Activated CD8-positive, alpha-beta memory T cell treated with anti-CD3 and anti-CD28 coated beads, Interleukin-2, amount 10 ng/mL, durations not matched to agents 7 days and 5 days (primary cell): ENCODE results near the gene SEZ6L2. TPM values are rescaled to one million over a fixed set of nuclear protein-coding genes. Genes with fewer than 3 reads are reported as not detected.
A peak's percentile ranks its signal among the peaks of the same experiment; 100 is the strongest.
"Not testable (repeated sequence)": the region's sequence is repeated elsewhere in the genome, so short reads cannot be mapped to it uniquely, and the experiment has no call there.

Experiments used
- ATAC-seq: fragments of 150-1000 bp; cut with Tn5 transposase; one replicate; pipeline ENCODE4 v1.10.0; 2021; ENCODE audit warnings: moderate library complexity
- CTCF ChIA-PET: fragments of 350-600 bp; sonication (Branson Sonifier 250); formaldehyde crosslinking; loops from one replicate; lab custom pipeline; 2021; ENCODE audit warnings: antibody characterized with exemption; lab: Charles Lee
- DNase-seq: peaks from one replicate; pipeline ENCODE4 v3.0.0-alpha.2; 2020
- H3K27ac Mint-ChIP-seq: one replicate; pipeline ENCODE4 v1.8.0; 2021; ENCODE audit warnings: mild to moderate bottlenecking, mixed read lengths
- H3K27me3 Mint-ChIP-seq: one replicate; pipeline ENCODE4 v1.8.0; 2021; ENCODE audit warnings: mixed read lengths
- H3K36me3 Mint-ChIP-seq: one replicate; pipeline ENCODE4 v1.8.0; 2021; ENCODE audit warnings: mild to moderate bottlenecking, mixed read lengths
- H3K4me1 Mint-ChIP-seq: one replicate; pipeline ENCODE4 v1.8.0; 2021; ENCODE audit warnings: mixed read lengths
- H3K4me3 Mint-ChIP-seq: one replicate; pipeline ENCODE4 v1.8.0; 2021; ENCODE audit warnings: mild to moderate bottlenecking, moderate library complexity, mixed read lengths
- H3K9me3 Mint-ChIP-seq: one replicate; pipeline ENCODE4 v1.8.0; 2022; ENCODE audit warnings: low read depth, mixed read lengths
- total RNA-seq, 2 experiments: library from RNA; stranded (reverse); gene quantifications; one replicate each; pipeline ENCODE4 v1.2.3, GENCODE V29; 2021

The SEZ6L2 gene
- total RNA-seq, 2 experiments from 2014 or later, result 0.09 TPM; not detected in 1

DNA sequence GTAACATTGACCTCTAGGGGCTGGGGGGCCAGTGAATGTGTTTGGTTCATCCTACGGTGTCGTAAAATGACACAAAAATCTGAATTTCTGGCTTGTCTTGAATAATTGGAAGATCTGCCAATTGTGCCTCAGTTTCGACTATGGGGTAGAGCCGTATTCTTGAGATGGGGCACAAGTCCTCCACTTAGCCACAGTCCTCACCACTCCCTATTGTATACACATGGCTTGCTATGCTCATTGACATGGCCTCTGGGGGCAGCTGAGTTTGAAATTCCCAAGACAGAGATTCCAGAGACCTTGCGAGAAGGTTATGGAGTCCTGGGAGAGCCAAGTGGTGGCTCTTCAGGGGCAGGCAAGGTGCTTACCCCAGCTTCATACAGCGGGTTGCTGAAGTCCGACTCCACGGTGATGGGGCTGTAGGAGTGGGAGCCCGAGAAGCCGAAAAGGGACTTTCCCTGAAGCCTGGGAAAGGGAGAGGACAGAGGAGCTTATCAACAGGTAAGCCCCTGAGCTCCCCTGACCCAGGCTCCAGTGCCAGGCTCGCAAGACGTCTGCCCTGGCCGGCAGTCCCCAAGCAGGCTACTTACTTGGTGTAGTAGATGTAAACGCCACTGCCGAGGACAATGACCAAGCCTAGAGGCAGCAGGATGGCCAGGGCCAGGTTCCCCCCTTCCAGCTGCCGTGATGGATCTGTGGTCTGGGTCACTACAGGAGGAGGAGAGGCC, 27.4 kb downstream of the SEZ6L2 start:
- CTCF ChIA-PET, result no interaction called here

GRCh38 chr16:29869067-29869466, 30.3 kb downstream of the SEZ6L2 start:
- not testable (repeated sequence) for H3K4me3 Mint-ChIP-seq, ATAC-seq, H3K27me3 Mint-ChIP-seq, H3K9me3 Mint-ChIP-seq, DNase-seq, H3K27ac Mint-ChIP-seq, H3K36me3 Mint-ChIP-seq, H3K4me1 Mint-ChIP-seq
- CTCF ChIA-PET, result interaction anchor here (0.6 to 1.2 kb wide), 2 partner anchors 21 to 23 kb away, joined by 3 to 4 read pairs; no protein-coding TSS in a partner anchor

More for the DNA sequence above, 27.4 kb downstream of the SEZ6L2 start:
- no peaks in the 10 kb centered on the region for H3K36me3 Mint-ChIP-seq
- DNase-seq (no peak), ATAC-seq (no peak)
- peaks cover 18% of the 10 kb centered on the region for H3K27me3 Mint-ChIP-seq
- no peak overlapping the region for H3K27ac Mint-ChIP-seq
- no peaks in the 10 kb centered on the region for H3K9me3 Mint-ChIP-seq
- no peak overlapping the region for H3K4me3 Mint-ChIP-seq
- peaks cover 11% of the 10 kb centered on the region for H3K4me1 Mint-ChIP-seq

DNA sequence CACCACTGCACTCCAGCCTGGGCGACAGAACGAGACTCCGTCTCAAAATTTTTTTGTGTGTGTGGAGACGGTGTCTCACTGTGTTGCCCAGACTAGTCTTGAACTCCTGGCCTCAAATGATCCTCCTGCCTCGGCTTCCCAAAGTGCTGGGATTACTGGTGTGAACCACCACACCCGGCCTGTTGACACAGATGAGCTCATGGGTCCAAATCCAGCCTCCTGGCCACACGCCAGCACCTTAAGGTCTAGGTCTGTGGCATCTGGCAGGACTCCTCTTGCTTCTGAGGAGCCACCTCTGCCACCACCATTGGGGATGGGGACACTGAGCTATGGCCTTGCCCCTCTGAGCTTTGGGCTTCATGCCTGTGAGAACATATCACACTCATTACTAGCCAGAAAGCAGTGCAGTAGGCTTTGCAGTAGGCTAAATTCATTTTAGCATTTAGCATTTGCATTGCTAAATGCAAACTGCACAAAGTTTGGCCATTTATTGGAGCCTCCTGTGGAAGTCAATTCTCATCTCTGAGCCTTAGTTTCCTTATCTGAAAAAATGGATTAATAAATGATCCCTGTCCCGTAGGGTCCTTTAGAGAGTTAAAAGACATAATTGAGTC, 30.8 kb downstream of the SEZ6L2 start:
- H3K27me3 Mint-ChIP-seq, result peaks cover 2% of the 10 kb centered on the region
- peaks cover 8% of the 10 kb centered on the region for H3K4me1 Mint-ChIP-seq
- no peak overlapping the region for H3K27ac Mint-ChIP-seq
- CTCF ChIA-PET, result interaction anchor here (0.6 to 2.2 kb wide), 4 partner anchors 9 to 57 kb away, joined by 3 to 7 read pairs (median 4); partner anchors contain the start of gene KCTD13
- ATAC-seq (no peak), DNase-seq (no peak)
- H3K36me3 Mint-ChIP-seq, result no peaks in the 10 kb centered on the region
- no peak overlapping the region for H3K4me3 Mint-ChIP-seq
- H3K9me3 Mint-ChIP-seq, result no peaks in the 10 kb centered on the region

DNA sequence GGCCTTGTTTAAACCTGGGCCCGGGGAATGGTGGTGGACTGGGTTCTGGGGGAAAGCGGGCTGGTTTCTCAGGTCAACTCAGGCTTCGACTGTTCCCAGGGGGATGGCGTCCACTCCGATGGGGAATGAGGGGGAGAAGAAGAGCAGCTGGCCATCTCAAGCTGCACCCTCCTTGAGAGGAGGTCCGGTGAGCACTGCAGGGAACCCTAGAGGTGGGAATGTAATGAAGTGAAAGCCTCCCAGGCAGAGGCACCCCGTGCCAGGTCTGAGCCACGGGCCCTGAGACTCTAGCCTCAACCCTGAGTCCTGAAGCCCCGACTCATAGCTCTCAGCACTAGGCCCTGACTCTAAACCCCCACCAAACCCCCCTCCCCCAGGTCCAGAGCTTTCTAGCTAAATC, 35.1 kb downstream of the SEZ6L2 start:
- H3K4me1 Mint-ChIP-seq, result peaks cover 24% of the 10 kb centered on the region
- peaks cover 9% of the 10 kb centered on the region for H3K36me3 Mint-ChIP-seq
- no peak for DNase-seq
- H3K4me3 Mint-ChIP-seq, result no peak overlapping the region
- CTCF ChIA-PET, result interaction anchor here (1.0 to 1.5 kb wide), 5 partner anchors 16 to 164 kb away, joined by 3 to 8 read pairs (median 4); partner anchors contain the start of gene KCTD13
- H3K9me3 Mint-ChIP-seq, result no peaks in the 10 kb centered on the region
- H3K27me3 Mint-ChIP-seq, result peaks cover 2% of the 10 kb centered on the region
- no peak overlapping the region for H3K27ac Mint-ChIP-seq
- ATAC-seq, result no peak

GRCh38 chr16:29863669-29863984, 35.7 kb downstream of the SEZ6L2 start:
- peak overlapping the region; percentile 98 for H3K27ac Mint-ChIP-seq
- peaks cover 24% of the 10 kb centered on the region for H3K4me1 Mint-ChIP-seq
- DNase-seq, result no peak
- H3K36me3 Mint-ChIP-seq, result peaks cover 10% of the 10 kb centered on the region
- CTCF ChIA-PET, result interaction anchor here (0.7 to 1.5 kb wide), 8 partner anchors 9 to 168 kb away, joined by 3 to 8 read pairs (median 4); partner anchors contain the start of gene KCTD13
- H3K27me3 Mint-ChIP-seq, result peaks cover 2% of the 10 kb centered on the region
- ATAC-seq, result no peak
- no peaks in the 10 kb centered on the region for H3K9me3 Mint-ChIP-seq
- peak overlapping the region; percentile 99 for H3K4me3 Mint-ChIP-seq

DNA sequence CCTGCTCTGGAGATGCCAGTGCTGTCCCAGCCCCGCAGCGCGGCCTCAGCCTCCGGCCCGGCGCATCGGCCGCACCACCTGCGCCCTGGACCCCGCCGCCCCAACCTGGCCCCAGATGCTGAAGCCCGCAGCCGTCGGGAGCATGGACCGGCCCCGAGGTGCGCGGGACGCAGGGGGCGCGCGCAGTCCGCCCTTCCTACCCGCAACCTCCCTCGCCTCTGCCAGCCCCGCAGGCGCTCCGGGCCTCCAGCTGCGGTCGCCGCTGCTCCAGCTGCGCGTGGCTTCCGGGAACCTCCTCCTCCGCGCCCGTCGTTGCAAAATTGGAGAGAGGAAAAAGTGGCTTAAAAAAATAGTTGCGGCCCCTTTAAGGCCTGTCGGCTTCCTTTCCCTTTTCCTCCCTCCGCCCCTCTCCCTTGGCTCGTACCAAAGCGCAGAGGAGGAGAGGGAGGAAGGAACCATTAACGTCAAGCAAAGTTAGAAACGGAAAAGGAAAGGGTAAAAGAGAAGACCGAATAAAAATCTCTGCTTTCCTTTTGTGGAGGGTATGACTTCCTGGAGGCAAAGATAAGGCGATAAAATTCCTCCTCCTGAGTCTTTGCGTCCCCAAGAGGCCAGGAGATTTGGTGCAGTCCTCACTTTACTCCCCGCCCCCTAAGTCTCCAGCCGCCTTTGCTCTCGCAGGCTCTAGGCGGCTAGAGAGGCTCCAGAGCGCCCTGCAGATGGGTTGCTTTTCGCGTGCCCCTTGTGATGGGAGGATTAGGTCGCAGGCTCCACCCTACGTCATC, 36.3 kb downstream of the SEZ6L2 start, which contains the start of gene CDIPT:
Gene CDIPT (minus strand): TSS at position 343 of the 785 bp plus-strand sequence. CDS start 369 bp downstream, outside the sequence.
- CTCF ChIA-PET, result interaction anchor here (0.7 to 1.5 kb wide), 8 partner anchors 8 to 169 kb away, joined by 3 to 8 read pairs (median 4); partner anchors contain the start of gene KCTD13
- Mint-ChIP-seq H3K36me3 (peaks cover 13% of the 10 kb centered on the region), H3K27me3 (peaks cover 2% of the 10 kb centered on the region), H3K4me3 (peak within 1 kb of the TSS; percentile 99), H3K27ac (peak within 1 kb of the TSS; percentile 98), H3K4me1 (peaks cover 24% of the 10 kb centered on the region), H3K9me3 (no peaks in the 10 kb centered on the region)
- DNase-seq (peak; percentile 97), ATAC-seq (peak; percentile 98)

- peak overlapping the region; percentile 99 for H3K4me3 Mint-ChIP-seq
- H3K27ac Mint-ChIP-seq, result peak overlapping the region; percentile 98
- ATAC-seq, result peak; percentile 0
- H3K27me3 Mint-ChIP-seq, result peaks cover 2% of the 10 kb centered on the region
- H3K9me3 Mint-ChIP-seq, result no peaks in the 10 kb centered on the region
- peaks cover 19% of the 10 kb centered on the region for H3K4me1 Mint-ChIP-seq
- no peak for DNase-seq
- H3K36me3 Mint-ChIP-seq, result peaks cover 13% of the 10 kb centered on the region
- CTCF ChIA-PET, result interaction anchor here (1.0 to 3.2 kb wide), 3 partner anchors 14 to 46 kb away, joined by 3 to 14 read pairs (median 8); no protein-coding TSS in a partner anchor
These were observed 36.9 kb downstream of the SEZ6L2 start for GRCh38 chr16:29862383-29862883.

GRCh38 chr16:29860218-29860617, 39.1 kb downstream of the SEZ6L2 start:
- no peak for DNase-seq
- peaks cover 19% of the 10 kb centered on the region for H3K4me1 Mint-ChIP-seq
- H3K4me3 Mint-ChIP-seq, result no peak overlapping the region
- H3K36me3 Mint-ChIP-seq, result peaks cover 13% of the 10 kb centered on the region
- no peak for ATAC-seq
- CTCF ChIA-PET, result interaction anchor here (1.0 to 3.2 kb wide), 3 partner anchors 9 to 169 kb away, joined by 3 to 14 read pairs (median 3); no protein-coding TSS in a partner anchor
- H3K27ac Mint-ChIP-seq, result no peak overlapping the region
- no peaks in the 10 kb centered on the region for H3K9me3 Mint-ChIP-seq
- H3K27me3 Mint-ChIP-seq, result no peaks in the 10 kb centered on the region

DNA sequence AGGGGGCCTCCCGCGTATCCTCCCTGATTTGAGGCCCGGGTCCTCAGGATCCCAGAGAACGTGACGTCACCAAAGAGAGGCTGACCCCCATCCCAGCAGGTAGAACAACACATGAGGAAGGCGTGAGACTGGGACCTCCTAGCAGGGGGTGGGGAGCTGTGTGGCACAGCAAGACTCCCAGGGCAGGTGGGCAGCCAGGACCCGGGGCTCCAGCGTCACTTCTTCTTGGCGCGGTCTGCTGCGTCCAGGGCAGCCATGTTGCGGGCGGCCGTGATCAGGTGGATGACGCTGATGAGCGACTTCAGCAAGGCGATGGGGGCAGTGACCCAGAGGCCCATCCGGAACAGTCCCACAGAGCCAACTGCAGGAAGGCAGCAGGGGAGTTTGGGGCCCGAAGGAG, 40.4 kb downstream of the SEZ6L2 start:
- Mint-ChIP-seq H3K27me3 (no peaks in the 10 kb centered on the region), H3K4me1 (peaks cover 19% of the 10 kb centered on the region), H3K4me3 (no peak overlapping the region), H3K27ac (no peak overlapping the region), H3K9me3 (no peaks in the 10 kb centered on the region), H3K36me3 (peaks cover 13% of the 10 kb centered on the region)
- DNase-seq (no peak), ATAC-seq (no peak)
- CTCF ChIA-PET, result interaction anchor here (3.2 kb wide), 1 partner anchor 11 kb away, joined by 14 read pairs; no protein-coding TSS in a partner anchor

- Mint-ChIP-seq H3K27me3 (no peaks in the 10 kb centered on the region), H3K9me3 (no peaks in the 10 kb centered on the region), H3K4me1 (peaks cover 15% of the 10 kb centered on the region), H3K36me3 (peaks cover 13% of the 10 kb centered on the region), H3K27ac (no peak overlapping the region), H3K4me3 (no peak overlapping the region)
- DNase-seq (no peak), ATAC-seq (no peak)
- CTCF ChIA-PET, result interaction anchor here (0.7 kb wide), 1 partner anchor 9 kb away, joined by 3 read pairs; no protein-coding TSS in a partner anchor
These were observed 41.1 kb downstream of the SEZ6L2 start for GRCh38 chr16:29858149-29858849.

- CTCF ChIA-PET, result interaction anchor here (0.8 kb wide), 1 partner anchor 9 kb away, joined by 3 read pairs; no protein-coding TSS in a partner anchor
- H3K4me1 Mint-ChIP-seq, result peaks cover 12% of the 10 kb centered on the region
- H3K9me3 Mint-ChIP-seq, result no peaks in the 10 kb centered on the region
- no peak overlapping the region for H3K4me3 Mint-ChIP-seq
- no peak overlapping the region for H3K27ac Mint-ChIP-seq
- no peaks in the 10 kb centered on the region for H3K27me3 Mint-ChIP-seq
- peaks cover 10% of the 10 kb centered on the region for H3K36me3 Mint-ChIP-seq
- ATAC-seq, result no peak
- DNase-seq, result no peak
These were observed 42.1 kb downstream of the SEZ6L2 start for GRCh38 chr16:29857133-29857760.
